DOHH2 (cell line): Measurements from ENCODE around the gene CAPN7.

Source experiments
- H3F3A ChIP-seq: fragments of 200-600 bp; sonication (generic), shearing (Covaris generic); 2 replicates; pipeline ENCODE4 v1.6.0; 2016; ENCODE audit warnings: antibody characterized with exemption, mild to moderate bottlenecking; ENCODE audit not compliant: control insufficient read depth, insufficient read depth
- H3K27ac ChIP-seq: fragments of 200-600 bp; sonication (generic); 2 replicates; pipeline ENCODE4 v1.5.1; 2014; ENCODE audit warnings: low read depth, mild to moderate bottlenecking, low read length, moderate library complexity
- H3K27me3 ChIP-seq: fragments of 200-600 bp; sonication (generic); 2 replicates; pipeline ENCODE4 v1.6.1; 2014; ENCODE audit warnings: mild to moderate bottlenecking, low read length, mixed read lengths; ENCODE audit not compliant: control insufficient read depth
- H3K36me3 ChIP-seq: fragments of 200-600 bp; sonication (generic); 2 replicates; pipeline ENCODE4 v1.6.1; 2014; ENCODE audit warnings: mild to moderate bottlenecking, low read length, moderate library complexity, mixed read lengths; ENCODE audit not compliant: control insufficient read depth
- H3K4me1 ChIP-seq: fragments of 200-600 bp; sonication (generic); 2 replicates; pipeline ENCODE4 v1.6.1; 2014; ENCODE audit warnings: mild to moderate bottlenecking, low read length, mixed read lengths; ENCODE audit not compliant: control insufficient read depth
- H3K4me2 ChIP-seq: fragments of 200-600 bp; sonication (generic); 2 replicates; pipeline ENCODE4 v1.6.0; 2014; ENCODE audit warnings: mild to moderate bottlenecking, low read length, moderate library complexity
- H3K4me3 ChIP-seq: fragments of 200-600 bp; sonication (generic); 2 replicates; pipeline ENCODE4 v1.5.1; 2014; ENCODE audit warnings: mild to moderate bottlenecking, low read length, mixed read lengths
- H3K79me2 ChIP-seq: fragments of 200-600 bp; sonication (generic); 2 replicates; pipeline ENCODE4 v1.6.1; 2014; ENCODE audit warnings: mild to moderate bottlenecking, low read length, mixed read lengths; ENCODE audit not compliant: control insufficient read depth
- H3K9me2 ChIP-seq: fragments of 200-600 bp; sonication (generic); replicated peaks from 2 replicates; pipeline ENCODE4 v1.6.1; 2014; ENCODE audit warnings: mild to moderate bottlenecking, low read length, mixed read lengths; ENCODE audit not compliant: control insufficient read depth
- H3K9me3 ChIP-seq: fragments of 200-600 bp; sonication (generic); 2 replicates; pipeline ENCODE4 v1.6.1; 2014; ENCODE audit warnings: antibody characterized with exemption, low read length, mixed read lengths; ENCODE audit not compliant: control insufficient read depth, insufficient read depth
- H4K20me1 ChIP-seq: fragments of 200-600 bp; sonication (generic); 2 replicates; pipeline ENCODE4 v1.6.0; 2014; ENCODE audit warnings: low read depth, mild to moderate bottlenecking, antibody characterized with exemption, low read length, moderate library complexity; ENCODE audit not compliant: control insufficient read depth, insufficient read depth
- EZH2phosphoT487 ChIP-seq: fragments of 200-600 bp; sonication (generic); IDR thresholded peaks from 2 replicates; pipeline ENCODE4 v1.6.1; 2017; ENCODE audit warnings: borderline replicate concordance, mild to moderate bottlenecking, antibody characterized with exemption, low read length, moderate library complexity, mixed read lengths
- TF ChIP-seq, protein P1 (sequence below): fragments of 200-600 bp; sonication (generic); IDR thresholded peaks from one replicate; pipeline ENCODE4 v1.5.1; 2014; ENCODE audit warnings: antibody characterized with exemption, mild to moderate bottlenecking, low read depth, low read length; ENCODE audit not compliant: poor library complexity, severe bottlenecking

Gene CAPN7

DNA sequence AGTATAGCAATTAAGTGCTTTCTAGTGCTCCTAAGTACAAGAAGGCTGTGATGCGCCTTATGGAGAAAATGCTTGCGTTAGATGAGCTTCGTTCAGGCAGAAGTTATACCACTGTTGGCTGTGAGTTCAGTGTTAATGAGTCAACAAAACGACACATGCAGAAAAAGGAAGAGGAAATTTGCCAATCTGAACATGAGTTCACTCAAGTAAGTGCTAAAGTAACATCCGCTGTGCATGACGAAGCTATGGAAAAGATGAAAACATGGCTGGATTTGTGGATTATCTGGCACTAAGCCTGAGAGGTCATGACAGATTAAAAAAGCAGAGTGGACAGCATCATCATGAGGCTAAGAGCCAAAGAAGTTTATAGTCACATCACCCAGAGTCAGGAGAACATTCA is 89.5 kb downstream of the CAPN7 start:
- Histone ChIP-seq H4K20me1 (no peaks in the 10 kb centered on the region), H3K4me3 (peak overlapping the region; percentile 26), H3K4me2 (peak overlapping the region; percentile 61), H3K27ac (peak overlapping the region; percentile 50), H3K9me2 (no peaks in the 10 kb centered on the region), H3F3A (peaks cover 2% of the 10 kb centered on the region; the same call in 1 of the 2 replicates), H3K79me2 (peaks cover 39% of the 10 kb centered on the region), H3K9me3 (no peaks in the 10 kb centered on the region), H3K27me3 (no peaks in the 10 kb centered on the region), H3K4me1 (peaks cover 53% of the 10 kb centered on the region), H3K36me3 (peaks cover 27% of the 10 kb centered on the region)
- TF ChIP-seq, protein P1, sequence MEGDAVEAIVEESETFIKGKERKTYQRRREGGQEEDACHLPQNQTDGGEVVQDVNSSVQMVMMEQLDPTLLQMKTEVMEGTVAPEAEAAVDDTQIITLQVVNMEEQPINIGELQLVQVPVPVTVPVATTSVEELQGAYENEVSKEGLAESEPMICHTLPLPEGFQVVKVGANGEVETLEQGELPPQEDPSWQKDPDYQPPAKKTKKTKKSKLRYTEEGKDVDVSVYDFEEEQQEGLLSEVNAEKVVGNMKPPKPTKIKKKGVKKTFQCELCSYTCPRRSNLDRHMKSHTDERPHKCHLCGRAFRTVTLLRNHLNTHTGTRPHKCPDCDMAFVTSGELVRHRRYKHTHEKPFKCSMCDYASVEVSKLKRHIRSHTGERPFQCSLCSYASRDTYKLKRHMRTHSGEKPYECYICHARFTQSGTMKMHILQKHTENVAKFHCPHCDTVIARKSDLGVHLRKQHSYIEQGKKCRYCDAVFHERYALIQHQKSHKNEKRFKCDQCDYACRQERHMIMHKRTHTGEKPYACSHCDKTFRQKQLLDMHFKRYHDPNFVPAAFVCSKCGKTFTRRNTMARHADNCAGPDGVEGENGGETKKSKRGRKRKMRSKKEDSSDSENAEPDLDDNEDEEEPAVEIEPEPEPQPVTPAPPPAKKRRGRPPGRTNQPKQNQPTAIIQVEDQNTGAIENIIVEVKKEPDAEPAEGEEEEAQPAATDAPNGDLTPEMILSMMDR = no peak
- TF ChIP-seq EZH2phosphoT487 = no peak

DNA sequence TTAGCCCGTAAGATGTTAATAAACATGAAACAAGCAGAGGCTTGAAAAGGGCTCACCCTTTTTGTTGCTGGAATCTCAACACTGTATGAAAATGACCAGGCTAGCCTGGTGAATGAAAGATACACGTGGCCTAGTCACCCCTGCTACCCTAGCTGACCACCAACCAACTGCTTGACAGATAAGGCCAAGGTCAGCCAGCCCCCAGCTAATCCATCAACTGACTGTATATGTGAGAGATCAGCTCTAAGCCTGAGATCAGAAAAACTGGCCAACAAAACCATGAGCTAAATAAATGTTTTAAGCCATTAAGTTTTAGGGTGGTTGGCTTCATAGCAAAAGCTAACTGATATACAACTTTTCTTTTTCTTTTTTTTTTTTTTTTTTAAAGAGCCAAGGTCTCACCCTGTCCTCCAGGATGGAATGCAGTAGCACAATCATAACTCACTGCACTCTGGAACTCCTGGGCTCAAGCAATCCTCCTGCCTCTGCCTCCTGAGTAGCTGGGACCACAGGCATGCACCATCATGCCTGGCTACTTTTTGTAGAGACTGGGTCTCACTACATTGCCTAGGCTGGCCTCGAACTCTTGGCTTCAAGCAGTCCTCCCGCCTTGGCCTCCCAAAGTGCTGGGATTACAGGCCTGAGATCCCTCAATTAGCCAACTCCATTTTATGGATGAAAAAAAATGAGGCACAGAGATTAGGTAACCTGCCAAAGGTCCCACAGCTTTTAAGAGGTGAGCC is 91.7 kb downstream of the CAPN7 start:
- Histone ChIP-seq H3K36me3 (peaks cover 40% of the 10 kb centered on the region), H3K79me2 (peaks cover 27% of the 10 kb centered on the region), H3K4me2 (no peak overlapping the region)

DNA sequence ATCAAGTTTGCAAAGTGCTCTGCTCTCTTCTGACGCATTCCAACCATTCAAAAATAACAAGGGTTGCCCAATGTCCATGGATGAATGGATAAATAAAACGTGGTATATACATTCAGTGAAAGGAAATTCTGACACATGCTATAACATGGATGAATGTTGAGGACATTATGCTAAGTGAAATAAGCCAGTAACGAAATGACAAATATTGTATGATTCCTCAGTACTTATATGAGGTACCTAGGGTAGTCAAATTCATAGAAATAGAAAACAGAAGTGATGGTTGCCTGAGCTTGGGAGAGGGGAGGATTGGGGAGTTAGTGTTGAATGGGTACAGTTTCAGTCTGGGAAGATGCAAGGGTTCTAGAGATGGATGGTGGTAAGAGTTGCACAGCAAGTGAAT is 92.5 kb downstream of the CAPN7 start:
- Histone ChIP-seq H3K9me3 (no peaks in the 10 kb centered on the region), H3K36me3 (peaks cover 43% of the 10 kb centered on the region), H3K27me3 (no peaks in the 10 kb centered on the region), H3K79me2 (peaks cover 20% of the 10 kb centered on the region), H4K20me1 (no peaks in the 10 kb centered on the region), H3K4me2 (no peak overlapping the region), H3K27ac (no peak overlapping the region), H3K9me2 (no peaks in the 10 kb centered on the region), H3F3A (peaks cover 2% of the 10 kb centered on the region; the same call in 1 of the 2 replicates), H3K4me3 (no peak overlapping the region), H3K4me1 (peaks cover 35% of the 10 kb centered on the region)
- TF ChIP-seq EZH2phosphoT487 = no peak
- TF ChIP-seq, protein P1 = no peak

More for the DNA sequence above, 91.7 kb downstream of the CAPN7 start:
- no peak overlapping the region for H3K4me3 ChIP-seq
- no peaks in the 10 kb centered on the region for H3K27me3 ChIP-seq
- no peak overlapping the region for H3K27ac ChIP-seq
- peaks cover 39% of the 10 kb centered on the region for H3K4me1 ChIP-seq
- H3K9me2 ChIP-seq = no peaks in the 10 kb centered on the region
- TF ChIP-seq, protein P1 = no peak
- TF ChIP-seq EZH2phosphoT487 = no peak
- H4K20me1 ChIP-seq = no peaks in the 10 kb centered on the region
- no peaks in the 10 kb centered on the region for H3K9me3 ChIP-seq
- peaks cover 2% of the 10 kb centered on the region; the same call in 1 of the 2 replicates for H3F3A ChIP-seq
